ENCODE results near the gene STUM.
"Not testable (repeated sequence)": the region's sequence is repeated elsewhere in the genome, so short reads cannot be mapped to it uniquely, and the experiment has no call there.

STUM gene, protein sequence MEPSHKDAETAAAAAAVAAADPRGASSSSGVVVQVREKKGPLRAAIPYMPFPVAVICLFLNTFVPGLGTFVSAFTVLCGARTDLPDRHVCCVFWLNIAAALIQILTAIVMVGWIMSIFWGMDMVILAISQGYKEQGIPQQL

DNA sequence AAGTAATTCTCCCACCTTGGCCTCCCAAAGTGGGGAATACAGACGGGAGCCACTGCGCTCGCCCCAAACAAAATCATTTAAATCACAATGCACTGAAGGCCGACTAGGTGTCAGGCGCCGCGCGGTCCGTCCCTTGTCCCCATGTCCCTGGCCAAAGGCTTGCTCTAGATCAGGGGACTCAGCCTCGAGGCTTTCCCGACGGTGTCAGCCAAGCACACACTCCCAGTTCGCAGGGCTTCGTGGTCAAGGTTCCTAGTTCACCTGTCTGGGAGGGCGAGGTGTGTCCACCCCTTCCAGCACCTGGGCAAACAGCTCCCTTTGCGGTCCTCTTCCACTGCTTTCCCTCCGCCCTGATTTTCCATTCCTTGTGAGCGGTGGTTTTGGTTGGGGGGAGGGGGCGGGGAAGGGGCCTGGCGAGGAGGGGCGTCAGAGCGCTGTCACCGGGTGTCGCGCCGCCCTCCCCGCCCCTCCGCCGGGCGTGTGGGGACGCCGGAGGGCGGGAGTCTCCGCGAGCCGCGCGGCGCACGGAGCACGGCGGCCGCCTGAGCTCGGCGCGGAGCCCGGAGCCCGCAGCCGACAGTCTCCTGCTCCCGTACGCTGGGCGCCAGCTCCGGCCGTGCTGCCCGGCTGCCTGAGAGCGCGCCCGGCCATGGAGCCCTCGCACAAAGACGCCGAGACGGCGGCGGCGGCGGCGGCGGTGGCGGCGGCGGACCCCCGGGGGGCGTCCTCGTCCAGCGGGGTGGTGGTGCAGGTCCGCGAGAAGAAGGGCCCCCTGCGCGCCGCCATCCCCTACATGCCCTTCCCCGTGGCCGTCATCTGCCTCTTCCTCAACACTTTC, at the start of gene STUM:
Gene STUM (plus strand): TSS at position 509 of the 838 bp plus-strand sequence. CDS start 141 bp downstream, at position 650.
- Mint-ChIP-seq H3K27ac (peak within 1 kb of the TSS; percentile 70), H3K4me3 (peak within 1 kb of the TSS; percentile 81), H3K4me1 (peaks cover 16% of the 10 kb centered on the region), H3K27me3 (peaks cover 33% of the 10 kb centered on the region), H3K36me3 (no peaks in the 10 kb centered on the region), H3K9me3 (no peaks in the 10 kb centered on the region)
- peak; percentile 59 for ATAC-seq

DNA sequence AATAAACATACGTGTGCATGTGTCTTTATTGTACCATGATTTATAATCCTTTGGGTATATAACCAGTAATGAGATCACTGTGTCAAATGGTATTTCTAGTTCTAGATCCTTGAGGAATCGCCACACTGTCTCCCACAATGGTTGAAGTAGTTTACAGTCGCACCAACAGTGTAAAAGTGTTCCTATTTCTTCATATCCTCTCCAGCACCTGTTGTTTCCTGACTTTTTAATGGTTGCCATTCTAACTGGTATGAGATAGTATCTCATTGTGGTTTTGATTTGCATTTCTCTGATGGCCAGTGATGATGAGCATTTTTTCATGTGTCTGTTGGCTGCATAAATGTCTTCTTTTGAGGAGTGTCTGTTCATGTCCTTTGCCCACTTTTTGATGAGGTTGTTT, 48.9 kb upstream of the STUM start:
- ATAC-seq, H3K4me3 Mint-ChIP-seq, H3K4me1 Mint-ChIP-seq: not testable (repeated sequence)

DNA sequence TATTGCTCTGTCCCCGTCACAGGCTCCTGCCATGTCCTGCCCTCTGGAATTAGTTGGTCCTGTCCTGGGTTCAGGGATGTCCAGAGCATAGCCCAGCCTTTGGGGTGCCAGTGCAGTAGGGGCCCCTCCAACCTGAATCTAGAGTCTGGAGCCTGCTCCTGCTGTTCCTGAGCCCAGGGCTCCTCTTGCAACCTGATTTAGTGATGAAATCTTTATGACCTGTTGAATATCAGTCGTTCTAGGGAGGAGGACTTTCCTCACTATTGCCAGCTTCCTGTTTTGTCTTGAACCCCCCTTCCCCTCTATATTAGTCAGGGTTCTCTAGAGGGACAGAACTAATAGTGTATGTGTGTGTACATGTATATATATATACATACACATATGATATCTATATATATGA, 42.5 kb upstream of the STUM start:
- Mint-ChIP-seq H3K27me3 (peaks cover 63% of the 10 kb centered on the region), H3K4me1 (no peaks in the 10 kb centered on the region), H3K9me3 (no peaks in the 10 kb centered on the region), H3K36me3 (no peaks in the 10 kb centered on the region), H3K4me3 (no peak overlapping the region), H3K27ac (no peak overlapping the region)
- ATAC-seq, result no peak

More for the DNA sequence above, 48.9 kb upstream of the STUM start:
- not testable (repeated sequence) for H3K9me3 Mint-ChIP-seq, H3K36me3 Mint-ChIP-seq, H3K27ac Mint-ChIP-seq
- H3K27me3 Mint-ChIP-seq, result peaks cover 13% of the 10 kb centered on the region

DNA sequence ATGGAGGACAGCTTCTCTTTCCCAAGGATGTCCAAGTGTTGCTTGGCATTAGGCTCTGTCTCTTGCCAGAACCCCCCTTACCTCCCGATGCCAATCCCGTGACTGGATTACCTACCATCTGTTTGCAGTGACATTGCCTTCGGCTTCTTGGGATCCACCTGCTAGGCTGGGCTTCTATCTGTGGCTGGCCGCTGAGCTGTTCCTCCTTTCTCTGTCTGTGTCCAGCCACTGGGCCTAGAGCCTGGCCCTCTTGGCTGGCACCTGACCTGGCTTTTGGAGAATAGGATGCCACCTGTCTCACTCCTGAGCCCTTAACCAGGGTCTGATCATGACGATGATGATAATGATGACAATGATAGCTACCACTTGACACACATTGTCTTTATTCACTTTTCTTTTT, 41.6 kb upstream of the STUM start:
- Mint-ChIP-seq H3K36me3 (no peaks in the 10 kb centered on the region), H3K4me1 (no peaks in the 10 kb centered on the region), H3K9me3 (no peaks in the 10 kb centered on the region), H3K27me3 (peaks cover 63% of the 10 kb centered on the region), H3K27ac (no peak overlapping the region), H3K4me3 (no peak overlapping the region)
- no peak for ATAC-seq

DNA sequence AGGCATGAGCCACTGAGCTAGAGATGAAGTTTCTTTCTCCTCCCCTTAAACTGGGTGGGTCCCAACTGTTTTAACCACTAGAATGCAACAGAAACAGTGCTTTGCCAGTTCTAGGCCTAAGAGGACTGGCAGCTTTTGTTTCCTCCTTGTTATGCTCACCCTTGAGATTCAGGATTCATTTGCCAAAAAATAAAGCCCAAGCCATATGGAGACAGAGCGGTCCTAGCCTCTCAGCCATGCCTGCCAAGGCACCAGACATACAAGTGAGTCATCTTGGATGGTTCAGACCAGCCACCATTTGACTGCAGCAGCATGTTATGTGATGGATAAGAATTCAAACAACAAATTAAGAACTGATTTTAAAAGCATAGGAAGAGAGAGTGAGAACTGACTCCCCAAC, 38.1 kb upstream of the STUM start:
- no peak for ATAC-seq
- no peaks in the 10 kb centered on the region for H3K9me3 Mint-ChIP-seq
- H3K4me3 Mint-ChIP-seq, result no peak overlapping the region
- no peak overlapping the region for H3K27ac Mint-ChIP-seq
- no peaks in the 10 kb centered on the region for H3K36me3 Mint-ChIP-seq
- H3K4me1 Mint-ChIP-seq, result no peaks in the 10 kb centered on the region
- peaks cover 49% of the 10 kb centered on the region for H3K27me3 Mint-ChIP-seq

DNA sequence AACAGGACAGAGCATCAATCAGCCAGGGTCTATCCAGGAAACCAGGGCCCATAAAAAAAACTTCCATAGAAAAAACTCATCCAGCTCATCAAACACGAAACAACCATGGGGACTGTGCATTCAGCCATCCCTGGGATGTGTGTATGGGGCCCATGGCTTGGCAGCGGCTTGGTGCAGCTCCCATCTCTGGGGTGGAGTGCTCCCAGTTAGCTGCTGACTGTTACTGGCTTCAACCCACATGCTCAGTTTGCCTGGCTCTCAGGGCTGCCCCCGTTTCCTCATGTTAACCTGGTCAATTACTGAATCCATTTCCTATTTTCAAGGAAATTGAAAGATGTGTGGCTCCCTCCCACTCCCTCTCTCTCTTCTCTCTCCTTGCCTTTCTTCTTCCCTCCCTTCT, 37.3 kb upstream of the STUM start:
- Mint-ChIP-seq H3K36me3 (no peaks in the 10 kb centered on the region), H3K27me3 (peaks cover 42% of the 10 kb centered on the region), H3K4me3 (no peak overlapping the region), H3K4me1 (peaks cover 3% of the 10 kb centered on the region), H3K9me3 (no peaks in the 10 kb centered on the region), H3K27ac (no peak overlapping the region)
- ATAC-seq, result no peak

DNA sequence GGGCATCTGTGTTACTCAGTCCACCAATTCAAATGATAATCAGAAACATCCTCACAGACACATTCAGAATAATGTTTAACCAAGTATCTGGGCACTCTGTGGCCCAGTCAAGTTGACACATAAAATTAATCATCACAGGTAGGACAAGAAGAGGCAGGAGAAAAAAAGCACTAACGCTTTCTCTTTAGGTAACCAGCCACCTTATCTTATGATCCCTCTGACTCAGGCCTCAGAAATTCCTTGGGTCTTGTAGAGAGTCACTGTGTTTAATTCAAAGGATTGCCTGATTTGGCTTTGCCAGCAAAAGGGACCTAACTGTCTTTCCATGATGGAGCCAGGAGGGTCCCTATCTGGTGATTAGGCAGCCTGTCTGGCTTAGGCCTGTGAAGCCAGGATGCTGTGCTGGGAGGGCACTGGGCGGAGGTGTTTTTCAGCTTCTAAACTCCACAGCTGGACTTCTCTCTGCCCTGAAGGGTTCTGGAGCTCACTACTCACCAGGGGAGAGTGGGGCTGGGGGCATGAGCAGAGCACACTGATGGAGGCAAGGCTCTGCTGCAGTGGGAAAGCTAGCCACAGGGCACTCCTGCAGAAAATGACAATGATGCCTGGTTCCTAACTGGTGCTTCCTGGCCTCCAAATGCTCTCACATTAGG, 36.4 kb upstream of the STUM start:
- Mint-ChIP-seq H3K27ac (no peak overlapping the region), H3K9me3 (no peaks in the 10 kb centered on the region), H3K4me3 (no peak overlapping the region), H3K27me3 (peaks cover 33% of the 10 kb centered on the region), H3K4me1 (peaks cover 6% of the 10 kb centered on the region), H3K36me3 (no peaks in the 10 kb centered on the region)
- no peak for ATAC-seq

DNA sequence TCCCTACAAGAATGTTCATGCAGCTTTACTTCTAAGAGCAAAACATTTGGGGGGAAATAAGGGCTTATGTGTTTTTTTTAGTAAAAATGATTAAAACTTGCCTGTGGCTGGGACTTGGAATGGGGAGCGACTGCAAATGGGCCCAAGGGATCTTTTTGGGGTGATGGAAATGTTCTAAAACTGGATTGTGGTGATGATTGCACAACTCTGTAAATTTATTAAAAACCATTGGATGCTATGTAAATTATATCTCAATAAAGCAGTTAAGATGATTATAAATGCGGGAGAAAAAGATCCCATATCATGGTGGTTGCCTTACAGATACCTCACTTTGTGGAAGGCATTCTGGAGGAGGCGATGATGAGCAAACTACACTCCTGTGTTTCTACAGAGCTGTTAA, 30.2 kb upstream of the STUM start:
- H3K27me3 Mint-ChIP-seq, result peaks cover 12% of the 10 kb centered on the region

DNA sequence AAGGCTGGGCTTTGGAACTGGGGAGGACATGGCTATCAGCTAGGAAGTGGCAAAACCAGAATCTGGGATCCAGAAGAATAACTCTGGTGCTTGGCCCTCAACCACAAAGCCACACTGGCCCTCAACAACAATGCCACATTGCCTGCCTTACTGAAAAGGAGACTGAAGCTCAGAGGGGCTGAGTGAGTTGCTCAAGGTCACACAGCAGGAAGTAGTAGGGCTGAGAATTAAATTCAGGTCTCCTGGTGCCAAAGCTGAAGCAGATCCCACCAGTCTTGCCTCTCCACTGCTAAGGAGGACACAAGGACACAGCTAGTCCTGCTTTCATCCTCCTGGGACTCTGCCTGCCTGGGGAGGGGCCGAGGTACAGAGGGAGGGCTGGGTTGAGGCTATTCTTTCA, 29.4 kb upstream of the STUM start:
- no peak for ATAC-seq
- Mint-ChIP-seq H3K4me3 (no peak overlapping the region), H3K4me1 (peaks cover 6% of the 10 kb centered on the region), H3K36me3 (no peaks in the 10 kb centered on the region), H3K27ac (no peak overlapping the region), H3K9me3 (no peaks in the 10 kb centered on the region), H3K27me3 (peaks cover 12% of the 10 kb centered on the region)

More for the DNA sequence above, 30.2 kb upstream of the STUM start:
- Mint-ChIP-seq H3K27ac (no peak overlapping the region), H3K4me1 (peaks cover 6% of the 10 kb centered on the region), H3K36me3 (no peaks in the 10 kb centered on the region), H3K4me3 (no peak overlapping the region), H3K9me3 (no peaks in the 10 kb centered on the region)
- ATAC-seq, result no peak

DNA sequence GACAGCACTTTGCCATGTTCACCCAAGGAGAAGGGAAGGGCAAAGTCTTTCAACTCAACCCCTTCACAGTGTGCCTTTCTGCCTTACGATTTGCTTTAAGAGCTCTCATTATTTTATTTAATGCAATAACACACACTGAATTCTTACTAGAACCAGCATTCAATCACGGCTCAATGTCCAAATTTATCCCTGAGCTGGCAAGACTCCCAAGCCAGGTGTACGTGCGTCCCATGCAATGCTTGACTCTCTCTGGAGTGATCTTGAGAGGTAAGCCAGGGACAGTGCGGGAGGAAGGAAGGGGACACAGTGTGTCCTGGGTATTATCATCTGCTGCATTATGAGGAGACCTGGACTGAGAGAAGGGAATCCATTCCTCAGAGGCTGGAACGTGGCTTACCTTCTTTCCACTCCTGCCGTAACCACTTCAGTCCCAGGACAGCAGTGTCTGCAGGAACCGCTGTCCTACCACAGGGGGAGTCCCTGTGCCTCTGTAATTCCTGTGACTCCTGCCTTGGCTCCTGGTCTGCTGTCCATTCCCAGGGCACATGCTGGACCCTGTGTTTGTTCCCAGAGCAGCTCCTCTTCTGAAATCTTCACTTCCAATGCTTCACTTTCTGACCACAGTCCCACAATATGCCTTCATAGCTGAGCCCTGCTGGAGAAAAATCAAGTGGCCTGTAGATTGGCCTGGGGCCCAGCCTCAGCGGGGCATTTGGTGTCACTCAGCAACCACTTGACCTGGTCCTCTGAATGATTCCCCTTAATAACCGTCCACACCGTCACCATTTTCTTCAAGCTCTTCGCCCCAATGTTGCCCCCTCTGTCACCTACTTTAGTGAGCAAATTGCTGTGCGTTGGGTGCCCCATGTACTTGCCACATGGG, 28.6 kb upstream of the STUM start:
- Mint-ChIP-seq H3K27me3 (peaks cover 12% of the 10 kb centered on the region), H3K4me3 (no peak overlapping the region), H3K27ac (no peak overlapping the region), H3K36me3 (no peaks in the 10 kb centered on the region), H3K9me3 (no peaks in the 10 kb centered on the region), H3K4me1 (peaks cover 6% of the 10 kb centered on the region)
- ATAC-seq, result no peak

DNA sequence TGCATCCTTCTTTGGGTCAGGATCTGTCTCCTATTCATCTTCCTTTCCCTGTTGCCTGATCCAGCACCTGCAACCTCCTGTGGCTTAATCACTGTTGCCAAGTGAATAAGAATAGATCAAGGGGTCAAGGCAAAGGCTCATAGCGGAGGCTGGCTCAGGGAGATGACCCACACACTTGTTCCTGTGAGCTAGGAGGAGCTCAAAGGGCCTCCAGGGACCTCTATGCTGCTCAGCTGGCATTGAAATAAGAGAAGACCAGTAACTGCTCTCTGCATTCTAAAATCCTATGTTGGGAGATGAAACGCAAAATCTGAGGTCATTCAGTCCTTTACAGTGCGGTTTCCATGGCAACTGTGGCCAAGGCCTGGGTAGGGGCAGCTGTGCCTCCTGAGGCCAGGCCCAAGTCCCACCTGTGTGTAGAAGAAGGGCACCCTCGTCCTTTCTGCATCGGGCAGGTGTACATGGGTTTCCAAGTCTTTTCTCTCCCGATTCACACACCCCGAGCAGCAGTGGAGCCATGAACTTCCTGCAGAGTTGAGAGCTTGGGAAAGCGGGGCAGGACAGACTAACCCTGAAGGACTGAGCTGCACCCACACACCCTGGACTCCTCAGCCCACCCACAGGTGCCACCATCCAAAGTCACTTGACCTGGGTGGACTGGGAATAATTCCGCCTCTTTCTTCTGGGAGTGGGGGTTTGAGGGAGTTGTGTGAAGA, 27.8 kb upstream of the STUM start:
- peaks cover 6% of the 10 kb centered on the region for H3K4me1 Mint-ChIP-seq
- H3K9me3 Mint-ChIP-seq, result no peaks in the 10 kb centered on the region
- no peak for ATAC-seq
- H3K4me3 Mint-ChIP-seq, result no peak overlapping the region
- H3K36me3 Mint-ChIP-seq, result no peaks in the 10 kb centered on the region
- no peak overlapping the region for H3K27ac Mint-ChIP-seq
- peaks cover 12% of the 10 kb centered on the region for H3K27me3 Mint-ChIP-seq

DNA sequence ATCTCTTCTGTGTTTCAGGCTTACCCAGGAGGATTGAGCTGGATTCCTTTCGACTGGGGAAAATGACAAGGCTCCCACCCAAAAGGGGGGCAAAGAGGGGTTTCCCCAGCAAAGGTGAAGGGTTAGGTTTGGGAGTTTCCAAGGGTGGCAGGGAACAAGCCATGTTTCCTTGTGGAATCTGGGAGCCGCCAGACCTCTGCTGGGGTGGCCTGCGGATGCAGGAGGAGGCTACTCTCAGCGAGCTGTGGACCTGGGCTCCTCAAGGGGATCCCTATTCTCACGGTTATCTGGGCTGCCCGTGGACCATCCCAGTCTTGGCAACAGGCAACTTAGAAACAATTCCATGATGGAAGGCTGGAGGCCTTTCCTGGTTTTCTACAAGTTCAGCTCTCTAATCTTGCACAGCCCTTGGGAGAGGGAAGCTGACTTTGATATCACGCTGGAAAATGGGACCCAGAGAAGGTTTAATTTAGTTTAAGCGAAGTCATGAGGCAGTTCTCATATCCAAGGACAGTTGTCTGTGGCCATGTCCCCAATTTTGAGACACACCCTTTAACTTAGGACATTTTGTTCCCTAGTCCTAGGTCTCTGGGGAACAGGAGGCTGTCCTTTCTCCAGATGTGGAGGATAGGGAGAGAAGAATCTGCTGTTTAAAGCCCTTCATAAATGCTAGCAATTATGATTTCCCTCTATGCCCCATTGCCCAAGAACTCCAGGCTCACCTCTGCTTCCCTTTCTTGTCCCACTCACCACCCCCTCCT, 24.7 kb upstream of the STUM start:
- no peak for ATAC-seq
- H3K27me3 Mint-ChIP-seq, result peaks cover 12% of the 10 kb centered on the region
- no peak overlapping the region for H3K27ac Mint-ChIP-seq
- H3K4me1 Mint-ChIP-seq, result no peaks in the 10 kb centered on the region
- H3K4me3 Mint-ChIP-seq, result no peak overlapping the region
- H3K36me3 Mint-ChIP-seq, result no peaks in the 10 kb centered on the region
- no peaks in the 10 kb centered on the region for H3K9me3 Mint-ChIP-seq

DNA sequence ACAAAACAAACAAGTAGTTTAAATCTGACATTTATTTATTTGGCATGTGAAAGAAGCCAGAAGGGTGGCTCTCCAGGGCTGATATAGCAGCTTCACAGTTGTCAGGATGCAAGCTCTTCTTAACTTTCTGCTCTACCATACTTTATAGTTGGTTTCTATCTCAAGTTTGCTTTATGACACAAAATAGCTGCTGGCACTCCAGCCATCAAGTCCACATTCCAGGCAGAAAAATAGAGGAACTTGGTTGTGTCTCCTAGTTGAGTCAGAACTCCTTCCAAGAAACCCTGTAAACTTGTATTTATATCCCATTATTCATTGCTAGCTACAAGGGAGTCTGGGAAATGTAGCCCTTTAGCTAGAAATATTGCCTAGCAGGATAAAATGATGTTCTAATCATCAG, 24.0 kb upstream of the STUM start:
- no peak for ATAC-seq

DNA sequence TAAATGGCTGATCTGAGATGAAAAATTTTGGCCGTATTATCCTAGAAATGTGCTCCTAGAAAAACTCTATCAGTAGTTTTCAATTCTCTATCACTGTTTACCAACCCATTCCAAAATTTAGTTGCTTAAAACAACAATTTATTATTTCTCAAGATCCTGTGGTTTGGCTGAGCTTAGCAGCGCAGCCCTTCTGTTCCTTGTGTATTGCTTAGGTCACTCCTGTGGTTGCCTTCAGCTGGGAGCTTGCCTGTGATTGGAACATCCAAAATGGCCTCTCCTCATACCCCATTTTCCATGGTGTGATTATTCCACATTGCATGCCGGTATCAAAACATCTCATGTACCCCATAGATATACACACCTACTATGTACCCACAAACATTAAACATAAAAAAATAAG, 22.8 kb upstream of the STUM start:
- Mint-ChIP-seq H3K4me3 (no peak overlapping the region), H3K4me1 (no peaks in the 10 kb centered on the region), H3K9me3 (no peaks in the 10 kb centered on the region), H3K36me3 (no peaks in the 10 kb centered on the region), H3K27ac (no peak overlapping the region), H3K27me3 (peaks cover 24% of the 10 kb centered on the region)
- ATAC-seq, result no peak

More for the DNA sequence above, 24.0 kb upstream of the STUM start:
- H3K9me3 Mint-ChIP-seq, result no peaks in the 10 kb centered on the region
- no peak overlapping the region for H3K27ac Mint-ChIP-seq
- no peaks in the 10 kb centered on the region for H3K4me1 Mint-ChIP-seq
- peaks cover 13% of the 10 kb centered on the region for H3K27me3 Mint-ChIP-seq
- H3K36me3 Mint-ChIP-seq, result no peaks in the 10 kb centered on the region
- no peak overlapping the region for H3K4me3 Mint-ChIP-seq

Measured in stimulated activated memory B cell treated with anti-CD40 and anti-IgM and Interleukin-4, amounts not matched to agents 10 μg/mL and 1 μg/mL and 100 μg/mL, for 72 hours (primary cell).